ENCODE measurements around the gene IL17B. TPM values are rescaled to one million over a fixed set of nuclear protein-coding genes. Genes with fewer than 3 reads are reported as not detected.

The IL17B gene
- total RNA-seq, 1 experiment from 2014 or later: not detected

GRCh38 chr5:149345147-149345891 is 33.8 kb downstream of the IL17B start, which contains the start of gene GRPEL2 (continued):
- TF ChIP-seq CTCF (IDR thresholded peaks at IDR 0.05): no peak
- no peak for TF ChIP-seq USF2 (CRISPR knock-in tag; IDR thresholded peaks at IDR 0.05)
- TF ChIP-seq SP1 (CRISPR knock-in tag; conservative IDR thresholded peaks at IDR 0.05): peak; percentile 87
- TF ChIP-seq, protein P1, sequence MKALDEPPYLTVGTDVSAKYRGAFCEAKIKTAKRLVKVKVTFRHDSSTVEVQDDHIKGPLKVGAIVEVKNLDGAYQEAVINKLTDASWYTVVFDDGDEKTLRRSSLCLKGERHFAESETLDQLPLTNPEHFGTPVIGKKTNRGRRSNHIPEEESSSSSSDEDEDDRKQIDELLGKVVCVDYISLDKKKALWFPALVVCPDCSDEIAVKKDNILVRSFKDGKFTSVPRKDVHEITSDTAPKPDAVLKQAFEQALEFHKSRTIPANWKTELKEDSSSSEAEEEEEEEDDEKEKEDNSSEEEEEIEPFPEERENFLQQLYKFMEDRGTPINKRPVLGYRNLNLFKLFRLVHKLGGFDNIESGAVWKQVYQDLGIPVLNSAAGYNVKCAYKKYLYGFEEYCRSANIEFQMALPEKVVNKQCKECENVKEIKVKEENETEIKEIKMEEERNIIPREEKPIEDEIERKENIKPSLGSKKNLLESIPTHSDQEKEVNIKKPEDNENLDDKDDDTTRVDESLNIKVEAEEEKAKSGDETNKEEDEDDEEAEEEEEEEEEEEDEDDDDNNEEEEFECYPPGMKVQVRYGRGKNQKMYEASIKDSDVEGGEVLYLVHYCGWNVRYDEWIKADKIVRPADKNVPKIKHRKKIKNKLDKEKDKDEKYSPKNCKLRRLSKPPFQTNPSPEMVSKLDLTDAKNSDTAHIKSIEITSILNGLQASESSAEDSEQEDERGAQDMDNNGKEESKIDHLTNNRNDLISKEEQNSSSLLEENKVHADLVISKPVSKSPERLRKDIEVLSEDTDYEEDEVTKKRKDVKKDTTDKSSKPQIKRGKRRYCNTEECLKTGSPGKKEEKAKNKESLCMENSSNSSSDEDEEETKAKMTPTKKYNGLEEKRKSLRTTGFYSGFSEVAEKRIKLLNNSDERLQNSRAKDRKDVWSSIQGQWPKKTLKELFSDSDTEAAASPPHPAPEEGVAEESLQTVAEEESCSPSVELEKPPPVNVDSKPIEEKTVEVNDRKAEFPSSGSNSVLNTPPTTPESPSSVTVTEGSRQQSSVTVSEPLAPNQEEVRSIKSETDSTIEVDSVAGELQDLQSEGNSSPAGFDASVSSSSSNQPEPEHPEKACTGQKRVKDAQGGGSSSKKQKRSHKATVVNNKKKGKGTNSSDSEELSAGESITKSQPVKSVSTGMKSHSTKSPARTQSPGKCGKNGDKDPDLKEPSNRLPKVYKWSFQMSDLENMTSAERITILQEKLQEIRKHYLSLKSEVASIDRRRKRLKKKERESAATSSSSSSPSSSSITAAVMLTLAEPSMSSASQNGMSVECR (CRISPR knock-in tag; IDR thresholded peaks at IDR 0.05; ENCODE audit: borderline replicate concordance): peak; percentile 86
- TF ChIP-seq, protein P2, sequence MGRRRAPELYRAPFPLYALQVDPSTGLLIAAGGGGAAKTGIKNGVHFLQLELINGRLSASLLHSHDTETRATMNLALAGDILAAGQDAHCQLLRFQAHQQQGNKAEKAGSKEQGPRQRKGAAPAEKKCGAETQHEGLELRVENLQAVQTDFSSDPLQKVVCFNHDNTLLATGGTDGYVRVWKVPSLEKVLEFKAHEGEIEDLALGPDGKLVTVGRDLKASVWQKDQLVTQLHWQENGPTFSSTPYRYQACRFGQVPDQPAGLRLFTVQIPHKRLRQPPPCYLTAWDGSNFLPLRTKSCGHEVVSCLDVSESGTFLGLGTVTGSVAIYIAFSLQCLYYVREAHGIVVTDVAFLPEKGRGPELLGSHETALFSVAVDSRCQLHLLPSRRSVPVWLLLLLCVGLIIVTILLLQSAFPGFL (CRISPR knock-in tag; IDR thresholded peaks at IDR 0.05; ENCODE audit: borderline replicate concordance): 0 out of 2 replicates have a peak, but pooled peaks have one; percentile 64
- 0 out of 2 replicates have a peak, but pooled peaks have one; percentile 81 for TF ChIP-seq TEAD1 (CRISPR knock-in tag; IDR thresholded peaks at IDR 0.05)
- no peak for TF ChIP-seq MLX (CRISPR knock-in tag; IDR thresholded peaks at IDR 0.05)
- peak; percentile 92 for TF ChIP-seq FOXP1 (CRISPR knock-in tag; IDR thresholded peaks at IDR 0.05; ENCODE audit: borderline replicate concordance)
- TF ChIP-seq RELA (CRISPR knock-in tag; IDR thresholded peaks at IDR 0.05; ENCODE audit: borderline replicate concordance): peak; percentile 82; the same call in 1 of the 2 replicates
- no peak for TF ChIP-seq ZBTB21 (CRISPR knock-in tag; IDR thresholded peaks at IDR 0.05; ENCODE audit: borderline replicate concordance)
- TF ChIP-seq IRF1 (CRISPR knock-in tag; IDR thresholded peaks at IDR 0.05): peak; percentile 58; the same call in 1 of the 2 replicates
- no peak for TF ChIP-seq IRF2 (CRISPR knock-in tag; IDR thresholded peaks at IDR 0.05; ENCODE audit: borderline replicate concordance, low read depth)
- TF ChIP-seq, protein P3, sequence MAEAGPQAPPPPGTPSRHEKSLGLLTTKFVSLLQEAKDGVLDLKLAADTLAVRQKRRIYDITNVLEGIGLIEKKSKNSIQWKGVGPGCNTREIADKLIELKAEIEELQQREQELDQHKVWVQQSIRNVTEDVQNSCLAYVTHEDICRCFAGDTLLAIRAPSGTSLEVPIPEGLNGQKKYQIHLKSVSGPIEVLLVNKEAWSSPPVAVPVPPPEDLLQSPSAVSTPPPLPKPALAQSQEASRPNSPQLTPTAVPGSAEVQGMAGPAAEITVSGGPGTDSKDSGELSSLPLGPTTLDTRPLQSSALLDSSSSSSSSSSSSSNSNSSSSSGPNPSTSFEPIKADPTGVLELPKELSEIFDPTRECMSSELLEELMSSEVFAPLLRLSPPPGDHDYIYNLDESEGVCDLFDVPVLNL (CRISPR knock-in tag; IDR thresholded peaks at IDR 0.05; ENCODE audit: borderline replicate concordance, low read depth): no peak
- TF ChIP-seq, protein P4, sequence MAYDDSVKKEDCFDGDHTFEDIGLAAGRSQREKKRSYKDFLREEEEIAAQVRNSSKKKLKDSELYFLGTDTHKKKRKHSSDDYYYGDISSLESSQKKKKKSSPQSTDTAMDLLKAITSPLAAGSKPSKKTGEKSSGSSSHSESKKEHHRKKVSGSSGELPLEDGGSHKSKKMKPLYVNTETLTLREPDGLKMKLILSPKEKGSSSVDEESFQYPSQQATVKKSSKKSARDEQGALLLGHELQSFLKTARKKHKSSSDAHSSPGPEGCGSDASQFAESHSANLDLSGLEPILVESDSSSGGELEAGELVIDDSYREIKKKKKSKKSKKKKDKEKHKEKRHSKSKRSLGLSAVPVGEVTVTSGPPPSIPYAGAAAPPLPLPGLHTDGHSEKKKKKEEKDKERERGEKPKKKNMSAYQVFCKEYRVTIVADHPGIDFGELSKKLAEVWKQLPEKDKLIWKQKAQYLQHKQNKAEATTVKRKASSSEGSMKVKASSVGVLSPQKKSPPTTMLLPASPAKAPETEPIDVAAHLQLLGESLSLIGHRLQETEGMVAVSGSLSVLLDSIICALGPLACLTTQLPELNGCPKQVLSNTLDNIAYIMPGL (CRISPR knock-in tag; IDR thresholded peaks at IDR 0.05): no peak; the same call in 1 of the 2 replicates
- peak; percentile 97 for TF ChIP-seq ETV6 (CRISPR knock-in tag; IDR thresholded peaks at IDR 0.05)
- TF ChIP-seq, protein P5, sequence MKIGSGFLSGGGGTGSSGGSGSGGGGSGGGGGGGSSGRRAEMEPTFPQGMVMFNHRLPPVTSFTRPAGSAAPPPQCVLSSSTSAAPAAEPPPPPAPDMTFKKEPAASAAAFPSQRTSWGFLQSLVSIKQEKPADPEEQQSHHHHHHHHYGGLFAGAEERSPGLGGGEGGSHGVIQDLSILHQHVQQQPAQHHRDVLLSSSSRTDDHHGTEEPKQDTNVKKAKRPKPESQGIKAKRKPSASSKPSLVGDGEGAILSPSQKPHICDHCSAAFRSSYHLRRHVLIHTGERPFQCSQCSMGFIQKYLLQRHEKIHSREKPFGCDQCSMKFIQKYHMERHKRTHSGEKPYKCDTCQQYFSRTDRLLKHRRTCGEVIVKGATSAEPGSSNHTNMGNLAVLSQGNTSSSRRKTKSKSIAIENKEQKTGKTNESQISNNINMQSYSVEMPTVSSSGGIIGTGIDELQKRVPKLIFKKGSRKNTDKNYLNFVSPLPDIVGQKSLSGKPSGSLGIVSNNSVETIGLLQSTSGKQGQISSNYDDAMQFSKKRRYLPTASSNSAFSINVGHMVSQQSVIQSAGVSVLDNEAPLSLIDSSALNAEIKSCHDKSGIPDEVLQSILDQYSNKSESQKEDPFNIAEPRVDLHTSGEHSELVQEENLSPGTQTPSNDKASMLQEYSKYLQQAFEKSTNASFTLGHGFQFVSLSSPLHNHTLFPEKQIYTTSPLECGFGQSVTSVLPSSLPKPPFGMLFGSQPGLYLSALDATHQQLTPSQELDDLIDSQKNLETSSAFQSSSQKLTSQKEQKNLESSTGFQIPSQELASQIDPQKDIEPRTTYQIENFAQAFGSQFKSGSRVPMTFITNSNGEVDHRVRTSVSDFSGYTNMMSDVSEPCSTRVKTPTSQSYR (CRISPR knock-in tag; IDR thresholded peaks at IDR 0.05): no peak
- no peak for TF ChIP-seq SMAD4 (CRISPR knock-in tag; IDR thresholded peaks at IDR 0.05)
- TF ChIP-seq NFE2L1 (CRISPR knock-in tag; IDR thresholded peaks at IDR 0.05): peak; percentile 83; the same call in 1 of the 2 replicates
- no peak for TF ChIP-seq CREM (CRISPR knock-in tag; IDR thresholded peaks at IDR 0.05)
- no peak for TF ChIP-seq ESRRA (CRISPR knock-in tag; IDR thresholded peaks at IDR 0.05; ENCODE audit: borderline replicate concordance)
- no peak for TF ChIP-seq HMGA2 (CRISPR knock-in tag; IDR thresholded peaks at IDR 0.05)
